IMR-90 (cell line): ENCODE measurements around the gene SRSF4. TPM values are rescaled to one million over a fixed set of nuclear protein-coding genes. Genes with fewer than 3 reads are reported as not detected.

Experiments
- ATAC-seq: fragments of 200-7000 bp; cut with Tn5 transposase; 2 replicates; pipeline ENCODE4 v1.9.1; 2020; ENCODE audit warnings: low read depth, mild to moderate bottlenecking, moderate library complexity
- BruUV-seq: library from RNA; stranded (reverse); fragments of 400-500 nt; replicated peaks from 2 replicates; lab custom pipeline; 2021; lab: Mats Ljungman, UMichigan
- CTCF ChIA-PET: fragments of 300-600 bp; formaldehyde crosslinking; extraction: SDS; loops from one replicate; lab custom pipeline; 2021; ENCODE audit warnings: antibody characterized with exemption; lab: Yijun Ruan, JAX
- POLR2A ChIA-PET: fragments of 300-600 bp; sonication (Branson Sonifier 250); formaldehyde crosslinking; loops from one replicate; lab custom pipeline; 2022; ENCODE audit warnings: antibody characterized with exemption; ENCODE audit not compliant: unreplicated experiment; lab: Charles Lee
- DNase-seq: peaks from one replicate; pipeline ENCODE4 v3.0.0; 2013
- H2AFZ ChIP-seq: replicated peaks from 2 replicates; pipeline ENCODE3; 2013; ENCODE audit warnings: low read length, mild to moderate bottlenecking; ENCODE audit not compliant: poor library complexity
- H2AK5ac ChIP-seq: 2 replicates; pipeline ENCODE4 v1.6.1; 2013; ENCODE audit warnings: low read depth, low read length, inconsistent platforms
- H2AK9ac ChIP-seq: replicated peaks from 2 replicates; pipeline ENCODE3; 2013; ENCODE audit warnings: mild to moderate bottlenecking, low read depth, low read length, moderate library complexity; ENCODE audit not compliant: poor library complexity
- H2BK120ac ChIP-seq: 2 replicates; pipeline ENCODE4 v1.6.1; 2013; ENCODE audit warnings: low read depth, low read length, inconsistent platforms
- H2BK15ac ChIP-seq: 3 replicates; pipeline ENCODE4 v1.6.1; 2013; ENCODE audit warnings: low read depth, low read length, inconsistent platforms
- H2BK20ac ChIP-seq: 2 replicates; pipeline ENCODE4 v1.6.1; 2013; ENCODE audit warnings: low read depth, mild to moderate bottlenecking, inconsistent platforms, low read length, moderate library complexity
- H2BK5ac ChIP-seq: 2 replicates; pipeline ENCODE4 v1.6.1; 2013; ENCODE audit warnings: mild to moderate bottlenecking, low read depth, low read length, inconsistent platforms; ENCODE audit not compliant: poor library complexity, severe bottlenecking
- H3K14ac ChIP-seq: replicated peaks from 2 replicates; pipeline ENCODE4 v1.6.1; 2013; ENCODE audit warnings: low read depth, low read length, inconsistent platforms
- H3K18ac ChIP-seq: 2 replicates; pipeline ENCODE4 v1.6.1; 2013; ENCODE audit warnings: low read depth, low read length, control low read depth
- H3K23ac ChIP-seq: 2 replicates; pipeline ENCODE4 v1.6.1; 2013; ENCODE audit warnings: low read depth, low read length, inconsistent platforms
- H3K27ac ChIP-seq: 2 replicates; pipeline ENCODE4 v1.5.1; 2013; ENCODE audit warnings: mild to moderate bottlenecking, control low read depth, low read length; ENCODE audit not compliant: insufficient read depth
- H3K27me3 ChIP-seq: 2 replicates; pipeline ENCODE4 v1.6.1; 2013; ENCODE audit warnings: low read length; ENCODE audit not compliant: control insufficient read depth, insufficient read depth
- H3K36me3 ChIP-seq: 2 replicates; pipeline ENCODE4 v1.6.1; 2013; ENCODE audit warnings: low read length, mixed read lengths; ENCODE audit not compliant: control insufficient read depth, insufficient read depth
- H3K4ac ChIP-seq: 2 replicates; pipeline ENCODE4 v1.6.1; 2013; ENCODE audit warnings: low read depth, low read length, inconsistent platforms
- H3K4me1 ChIP-seq: 2 replicates; pipeline ENCODE4 v1.6.1; 2013; ENCODE audit warnings: low read length, mixed read lengths; ENCODE audit not compliant: control insufficient read depth, insufficient read depth
- H3K4me2 ChIP-seq: 2 replicates; pipeline ENCODE4 v1.6.1; 2013; ENCODE audit warnings: low read depth, mild to moderate bottlenecking, control low read depth, low read length, moderate library complexity
- H3K4me3 ChIP-seq: 2 replicates; pipeline ENCODE4 v1.5.1; 2013; ENCODE audit warnings: low read depth, mild to moderate bottlenecking, control low read depth, low read length, moderate library complexity; ENCODE audit not compliant: insufficient read depth
- H3K56ac ChIP-seq: 2 replicates; pipeline ENCODE4 v1.6.1; 2013; ENCODE audit warnings: low read length, inconsistent platforms; ENCODE audit not compliant: insufficient read depth; ENCODE audit errors: extremely low read depth
- H3K79me1 ChIP-seq, 2 experiments: 2 replicates each; pipeline ENCODE4 v1.6.1; 2013; ENCODE audit warnings: low read length in 2 of 2, inconsistent platforms in 1 of 2, low read depth in 1 of 2
- H3K9ac ChIP-seq: 2 replicates; pipeline ENCODE4 v1.6.1; 2013; ENCODE audit warnings: low read depth, low read length, control low read depth
- H3K9me1 ChIP-seq: 2 replicates; pipeline ENCODE4 v1.6.1; 2013; ENCODE audit warnings: low read length, inconsistent platforms; ENCODE audit not compliant: insufficient read depth
- H3K9me3 ChIP-seq: 2 replicates; pipeline ENCODE4 v1.6.1; 2013; ENCODE audit warnings: low read length; ENCODE audit not compliant: control insufficient read depth, insufficient read depth
- H4K20me1 ChIP-seq: 2 replicates; pipeline ENCODE4 v1.6.1; 2013; ENCODE audit warnings: low read length, inconsistent platforms; ENCODE audit not compliant: insufficient read depth
- H4K5ac ChIP-seq: 2 replicates; pipeline ENCODE4 v1.6.1; 2013; ENCODE audit warnings: mild to moderate bottlenecking, low read depth, low read length, control low read depth
- H4K8ac ChIP-seq, 2 experiments: 2 replicates each; pipeline ENCODE4 v1.6.1; 2013; ENCODE audit warnings: low read depth in 2 of 2, low read length in 2 of 2, control low read depth in 1 of 2, inconsistent platforms in 1 of 2
- H4K91ac ChIP-seq: 2 replicates; pipeline ENCODE4 v1.6.1; 2013; ENCODE audit warnings: low read depth, low read length, inconsistent platforms; ENCODE audit not compliant: insufficient read depth
- BHLHE40 ChIP-seq: fragments of 150-350 bp; IDR thresholded peaks from 2 replicates; pipeline ENCODE4 v1.6.1; 2016; ENCODE audit warnings: mild to moderate bottlenecking, low read depth, low read length
- CEBPB ChIP-seq: IDR thresholded peaks from 2 replicates; pipeline ENCODE4 v1.6.1; 2012; ENCODE audit warnings: low read depth, low read length, improper control_type of control experiment
- MAFK ChIP-seq: IDR thresholded peaks from 2 replicates; pipeline ENCODE4 v1.6.1; 2012; ENCODE audit warnings: low read depth, low read length, improper control_type of control experiment
- MXI1 ChIP-seq: IDR thresholded peaks from 2 replicates; pipeline ENCODE4 v1.6.1; 2012; ENCODE audit warnings: low read depth, mild to moderate bottlenecking, low read length, moderate library complexity, borderline replicate concordance
- NFE2L2 ChIP-seq: fragments of 150-350 bp; IDR thresholded peaks from 2 replicates; pipeline ENCODE4 v1.6.1; 2016; ENCODE audit warnings: low read depth, mild to moderate bottlenecking, low read length
- POLR2A ChIP-seq: IDR thresholded peaks from 2 replicates; pipeline ENCODE4 v1.6.1; 2012; ENCODE audit warnings: mild to moderate bottlenecking, low read depth, low read length
- RAD21 ChIP-seq: IDR thresholded peaks from 2 replicates; pipeline ENCODE4 v1.6.1; 2012; ENCODE audit warnings: low read length, improper control_type of control experiment
- RFX5 ChIP-seq: IDR thresholded peaks from 2 replicates; pipeline ENCODE4 v1.8.0; 2012; ENCODE audit warnings: low read depth, mild to moderate bottlenecking, low read length, moderate library complexity
- WGBS, 2 experiments: methylation state at CpG; one replicate each; pipeline versions ENCODE4 v1.1.5 to v1.1.7; 2013; ENCODE audit warnings: missing lambda C conversion rate in 2 of 2; ENCODE audit not compliant: insufficient read length in 1 of 2; ENCODE audit errors: extremely low coverage in 2 of 2; 5-methylcytosine and 5-hydroxymethylcytosine counted together
- dilution Hi-C: fragments of 300-500 bp; cut with HindIII; formaldehyde crosslinking; loops from one replicate; pipeline ENCODE4 v1.14.3; 2018; ENCODE audit warnings: low sequenced_read_pairs; ENCODE audit not compliant: unreplicated experiment
- in situ Hi-C: fragments of 300-500 bp; cut with MboI; formaldehyde crosslinking; loops from 3 replicates; pipeline ENCODE4 v1.14.3; 2019; ENCODE audit warnings: low sequenced_read_pairs, inconsistent platforms, mixed read lengths
- intact Hi-C: fragments of 100-400 bp; cut with micrococcal nuclease; formaldehyde crosslinking; loops from 2 replicates; pipeline ENCODE4 v1.10.0; 2022
- polyA plus RNA-seq, 3 experiments: library from polyadenylated mRNA; depleted of rRNA; stranded (reverse); fragments of >200 nt; gene quantifications; 2 replicates each; pipeline ENCODE4 v1.2.3, GENCODE V29; 2012; ENCODE audit warnings: low replicate concordance in 1 of 3
- total RNA-seq: library from RNA; depleted of rRNA; stranded (reverse); fragments of >200 nt; gene quantifications from 2 replicates; pipeline ENCODE4 v1.2.3, GENCODE V29; 2012
- TF ChIP-seq, protein P1 (sequence below): fragments of 150-350 bp; IDR thresholded peaks from 2 replicates; pipeline ENCODE4 v1.6.1; 2016; ENCODE audit warnings: low read depth, mild to moderate bottlenecking, low read length, moderate library complexity, borderline replicate concordance

The SRSF4 gene
- total and polyA plus RNA-seq, 2 of the 4 experiments (the other 2 are of a cell fraction), result 20.8 to 48.5 TPM

DNA sequence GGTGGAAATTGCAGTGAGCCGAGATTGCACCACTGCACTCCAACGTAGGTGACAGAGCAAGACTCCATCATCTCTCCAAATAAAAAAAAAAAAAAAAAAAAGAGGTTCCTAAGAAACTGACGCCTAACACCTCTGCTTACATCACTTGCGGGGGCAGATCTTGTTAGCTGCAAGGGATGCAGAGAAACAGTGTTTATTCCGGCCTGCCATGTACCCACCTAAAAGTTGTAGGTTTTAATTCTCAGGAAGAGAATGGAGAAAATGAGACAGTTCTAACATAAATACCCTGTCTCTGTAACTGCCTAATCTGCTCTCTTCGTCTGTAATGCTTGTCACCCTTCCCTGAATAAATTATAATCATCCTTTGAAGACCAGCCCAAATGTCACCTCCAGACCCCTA lies 9.0 kb upstream of the SRSF4 start:
- intact Hi-C loops (loop anchor here (10.0 kb wide), 1 partner anchor 546 kb away; the partner anchor contains the start of genes RNU11 and TAF12), in situ Hi-C loops (no loop called here), dilution Hi-C loops (no loop called here)
- no peak overlapping the region for H2AK5ac ChIP-seq
- H3K4me3 ChIP-seq, result no peak overlapping the region
- H3K23ac ChIP-seq, result no peak overlapping the region
- ATAC-seq (no peak), DNase-seq (no peak)
- H2BK120ac ChIP-seq, result no peak overlapping the region
- no peaks in the 10 kb centered on the region for H4K20me1 ChIP-seq
- H3K36me3 ChIP-seq, result peaks cover 14% of the 10 kb centered on the region
- H3K4me2 ChIP-seq, result no peak overlapping the region
- H3K9me1 ChIP-seq, result peaks cover 15% of the 10 kb centered on the region; the same call in 1 of the 2 replicates
- 100% methylated on average over 1 of the region's 6 CpGs; no CpG with 5 or more reads in 1 of the 2 experiments for WGBS, 2 experiments
- POLR2A ChIA-PET, result no interaction called here
- no peak overlapping the region for H2BK20ac ChIP-seq
- no peak overlapping the region for H3K14ac ChIP-seq
- no peak overlapping the region for H4K91ac ChIP-seq
- BruUV-seq, result no TSS peak
- CTCF ChIA-PET, result no interaction called here
- no peak overlapping the region for H3K18ac ChIP-seq
- H3K9me3 ChIP-seq, result no peaks in the 10 kb centered on the region
- H3K9ac ChIP-seq, result no peak overlapping the region
- H3K56ac ChIP-seq, result no peak overlapping the region
- TF ChIP-seq RAD21, result no peak
- TF ChIP-seq CEBPB, result no peak
- TF ChIP-seq, protein P1, sequence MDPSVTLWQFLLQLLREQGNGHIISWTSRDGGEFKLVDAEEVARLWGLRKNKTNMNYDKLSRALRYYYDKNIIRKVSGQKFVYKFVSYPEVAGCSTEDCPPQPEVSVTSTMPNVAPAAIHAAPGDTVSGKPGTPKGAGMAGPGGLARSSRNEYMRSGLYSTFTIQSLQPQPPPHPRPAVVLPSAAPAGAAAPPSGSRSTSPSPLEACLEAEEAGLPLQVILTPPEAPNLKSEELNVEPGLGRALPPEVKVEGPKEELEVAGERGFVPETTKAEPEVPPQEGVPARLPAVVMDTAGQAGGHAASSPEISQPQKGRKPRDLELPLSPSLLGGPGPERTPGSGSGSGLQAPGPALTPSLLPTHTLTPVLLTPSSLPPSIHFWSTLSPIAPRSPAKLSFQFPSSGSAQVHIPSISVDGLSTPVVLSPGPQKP, result no peak
- no peak for TF ChIP-seq RFX5
- no peak for TF ChIP-seq MXI1
- TF ChIP-seq MAFK, result no peak
- TF ChIP-seq POLR2A, result no peak
- no peak for TF ChIP-seq BHLHE40
- TF ChIP-seq NFE2L2, result no peak
- H3K4ac ChIP-seq, result no peak overlapping the region
- H2AK9ac ChIP-seq, result no peak overlapping the region
- H2AFZ ChIP-seq, result no peak overlapping the region
- no peak overlapping the region for H2BK15ac ChIP-seq
- 0 out of 4 replicates have a peak, but pooled peaks cover 0 to 1% of the 10 kb centered on the region in 2 experiments for H3K79me1 ChIP-seq
- no peak overlapping the region for H4K8ac ChIP-seq
- no peaks in the 10 kb centered on the region; the same call in 1 of the 2 replicates for H3K4me1 ChIP-seq
- no peak overlapping the region for H4K5ac ChIP-seq
- H3K27me3 ChIP-seq, result no peaks in the 10 kb centered on the region
- no peak overlapping the region for H2BK5ac ChIP-seq
- H3K27ac ChIP-seq, result no peak overlapping the region
